Stimulated activated CD8-positive, alpha-beta memory T cell treated with anti-CD3 and anti-CD28 coated beads, Interleukin-7, amount 100 ng/mL, for 4 hours (primary cell): ENCODE measurements around the gene TESPA1.
"Not testable (repeated sequence)": the region's sequence is repeated elsewhere in the genome, so short reads cannot be mapped to it uniquely, and the experiment has no call there.

Source experiments
- DNase-seq, 2 donors: peaks; one replicate each; pipeline ENCODE4 v3.0.0-alpha.2; 2020; ENCODE audit warnings: low read depth in 2 of 2

Gene TESPA1

GRCh38 chr12:54984658-54985376, at the start of gene TESPA1:
Gene TESPA1 (minus strand): TSS chr12:54984762. CDS start chr12:54974562, 10,200 bp downstream.
- peak; percentile 74 to 85 for DNase-seq

- DNase-seq, result no peak
Observed at GRCh38 chr12:55034218-55034617, 49.7 kb upstream of the TESPA1 start.

DNA sequence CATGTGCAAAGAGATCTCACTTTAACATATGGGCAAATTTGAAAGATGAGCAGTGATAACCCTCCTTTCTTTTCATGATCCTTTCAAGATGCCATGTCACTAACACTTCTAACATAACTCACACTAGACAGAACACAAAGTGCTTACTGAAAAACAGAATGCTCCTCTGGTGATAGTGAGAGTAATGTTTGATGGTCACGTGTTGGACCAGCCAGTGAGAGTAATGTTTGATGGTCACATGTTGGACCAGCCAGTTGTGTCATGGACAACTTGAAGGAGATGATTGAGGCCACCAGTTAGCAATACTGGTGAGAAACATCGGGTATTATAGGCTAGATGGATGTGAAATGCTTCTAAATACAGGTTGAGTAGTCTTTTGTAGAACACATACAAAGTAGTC, 40.9 kb upstream of the TESPA1 start:
- DNase-seq, result no peak

- DNase-seq, result no peak
Observed at GRCh38 chr12:55024575-55024974, 40.0 kb upstream of the TESPA1 start.

DNA sequence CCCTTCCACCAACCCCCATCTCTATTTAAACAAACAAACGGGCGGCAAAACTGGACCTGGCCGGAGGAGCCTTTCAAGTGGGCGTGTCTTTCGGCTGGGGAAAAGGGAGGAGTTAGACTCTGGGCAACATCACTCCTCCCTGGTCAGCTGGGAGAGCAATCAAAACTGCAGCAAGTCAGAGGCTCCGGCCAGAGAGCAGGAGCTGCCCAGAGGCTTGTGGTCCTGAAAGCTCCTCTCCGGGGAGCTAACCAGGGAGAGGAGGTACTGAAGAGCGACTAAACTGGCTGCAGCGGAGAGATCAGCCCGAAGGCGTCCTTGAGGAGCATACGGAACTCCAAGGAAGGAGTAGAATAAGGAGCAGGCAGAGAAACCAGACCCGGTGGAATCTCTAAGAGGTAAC, 35.2 kb upstream of the TESPA1 start, which contains the start of gene NEUROD4:
Gene NEUROD4 (plus strand): TSS at position 191 of the 400 bp plus-strand sequence. CDS start 6,466 bp downstream, outside the sequence.
- DNase-seq, result no peak

GRCh38 chr12:55017416-55017925, 32.9 kb upstream of the TESPA1 start:
- DNase-seq, result no peak

GRCh38 chr12:55008944-55009585, 24.5 kb upstream of the TESPA1 start:
- no peak for DNase-seq

DNA sequence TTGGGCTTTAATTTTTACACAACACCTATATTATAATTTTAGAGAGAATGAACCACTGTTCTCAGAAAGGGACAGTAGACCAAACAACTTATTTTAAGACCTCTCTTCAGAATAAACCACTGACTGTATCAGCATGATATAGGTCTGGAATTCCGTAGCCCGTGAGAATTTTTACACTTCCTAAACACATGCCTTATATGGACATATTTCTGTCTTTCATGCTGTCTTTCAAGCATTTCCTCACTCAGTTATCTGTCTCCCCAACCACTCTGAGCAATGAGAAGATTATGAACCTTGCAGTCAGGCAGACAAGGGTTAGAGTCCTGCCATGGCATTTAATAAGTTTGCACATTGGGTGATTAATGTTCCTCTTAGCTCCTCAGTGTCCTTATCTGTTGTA, 17.8 kb upstream of the TESPA1 start:
- DNase-seq, result no peak

GRCh38 chr12:55001198-55001868, 16.8 kb upstream of the TESPA1 start:
- DNase-seq, result no peak

- no peak for DNase-seq
Observed at GRCh38 chr12:54998958-54999510, 14.5 kb upstream of the TESPA1 start.

DNA sequence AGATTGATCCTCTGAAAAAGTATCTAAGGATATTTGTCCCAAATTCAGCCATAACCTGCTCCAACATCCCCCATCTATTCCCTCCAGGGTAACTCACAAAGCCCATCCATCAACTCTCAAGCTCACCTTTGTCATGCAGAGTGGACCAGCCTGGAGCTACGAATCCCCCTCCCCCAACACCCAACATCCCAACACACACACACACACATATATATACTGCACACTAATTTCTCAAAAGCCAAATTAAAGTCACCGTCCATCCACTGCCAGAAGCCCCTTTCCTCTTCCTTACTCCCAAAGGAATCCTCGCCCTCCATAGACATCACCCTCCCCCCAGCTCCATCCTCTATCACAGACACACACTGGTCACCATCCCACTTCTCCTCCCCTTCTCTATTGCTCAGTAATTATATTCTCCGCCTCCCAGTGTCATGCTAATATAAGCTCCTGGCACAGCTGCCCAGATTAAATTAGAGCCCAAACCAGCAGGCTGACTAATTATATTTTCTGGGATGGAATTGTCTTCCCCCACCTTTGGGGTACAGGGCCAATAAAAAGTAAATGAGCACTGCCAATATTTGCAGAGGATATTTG, 13.5 kb upstream of the TESPA1 start:
- no peak for DNase-seq

GRCh38 chr12:54996205-54996604, 11.6 kb upstream of the TESPA1 start:
- no peak for DNase-seq

DNA sequence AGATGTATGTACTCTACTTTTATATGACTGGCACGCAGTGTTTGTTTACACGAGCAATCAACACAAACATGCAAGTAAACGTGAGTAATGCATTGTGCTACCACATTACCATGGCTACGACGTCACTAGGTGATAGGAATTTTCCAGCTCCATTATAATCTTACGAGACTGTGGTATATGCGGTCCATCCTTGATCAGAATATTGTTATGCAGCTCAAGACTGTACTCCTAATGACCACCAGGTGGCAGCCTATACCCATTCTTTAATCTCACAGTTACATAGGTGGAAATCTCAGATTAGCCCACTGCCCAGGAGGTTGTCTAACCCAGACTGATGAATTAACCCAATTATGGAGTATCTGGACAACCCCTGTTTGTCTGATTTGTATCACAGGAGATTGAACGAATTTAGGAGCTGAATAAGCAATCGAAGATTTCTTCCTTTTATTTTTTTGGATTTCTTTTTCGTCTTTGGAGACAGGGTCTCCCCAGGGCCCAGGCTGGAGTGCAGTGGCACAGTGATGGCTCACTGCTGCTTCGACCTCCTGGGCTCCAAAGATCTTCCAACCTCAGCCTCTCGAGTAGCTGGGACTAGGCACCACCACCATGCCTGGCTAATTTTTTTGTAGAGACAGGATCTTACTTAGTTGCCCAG, 8.7 kb upstream of the TESPA1 start:
- DNase-seq, result peak; percentile 23 to 40

- no peak for DNase-seq
Observed at GRCh38 chr12:54991991-54992375, 7.4 kb upstream of the TESPA1 start.

- peak; percentile 8 to 35 for DNase-seq
Observed at GRCh38 chr12:54991161-54991990, 6.8 kb upstream of the TESPA1 start.

GRCh38 chr12:54989829-54990228, 5.3 kb upstream of the TESPA1 start:
- DNase-seq, result no peak

GRCh38 chr12:54988402-54989054, 4.0 kb upstream of the TESPA1 start:
- DNase-seq, result no peak

- DNase-seq, result no peak
Observed at GRCh38 chr12:54987611-54988231, 3.2 kb upstream of the TESPA1 start.

DNA sequence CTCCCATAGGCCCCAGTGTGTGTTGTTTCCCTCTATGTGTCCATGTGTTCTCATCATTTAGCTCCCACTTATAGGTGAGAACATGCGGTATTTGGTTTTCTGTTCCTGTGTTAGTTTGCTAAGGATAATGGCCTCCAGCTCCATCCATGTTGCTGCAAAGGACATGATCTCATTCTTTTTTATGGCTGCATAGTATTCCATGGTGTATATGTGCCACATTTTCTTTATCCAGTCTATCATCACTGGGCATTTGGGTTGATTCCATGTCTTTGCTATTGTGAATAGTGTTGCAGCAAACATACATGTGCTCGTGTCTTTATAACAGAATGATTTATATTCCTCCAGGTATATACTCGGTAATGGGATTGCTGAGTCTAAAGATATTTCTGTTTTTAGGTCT, 2.2 kb upstream of the TESPA1 start:
- not testable (repeated sequence) for DNase-seq
